Activated CD4-positive, alpha-beta T cell treated with anti-CD3 and anti-CD28 coated beads, Interleukin-2, amount 50 U/mL, for 4 hours (primary cell): ENCODE measurements around the gene ROR1.

ENCODE experiments used
- DNase-seq, 2 experiments: peaks; one replicate each; pipeline ENCODE4 v3.0.0-alpha.2; 2020

The ROR1 gene

DNA sequence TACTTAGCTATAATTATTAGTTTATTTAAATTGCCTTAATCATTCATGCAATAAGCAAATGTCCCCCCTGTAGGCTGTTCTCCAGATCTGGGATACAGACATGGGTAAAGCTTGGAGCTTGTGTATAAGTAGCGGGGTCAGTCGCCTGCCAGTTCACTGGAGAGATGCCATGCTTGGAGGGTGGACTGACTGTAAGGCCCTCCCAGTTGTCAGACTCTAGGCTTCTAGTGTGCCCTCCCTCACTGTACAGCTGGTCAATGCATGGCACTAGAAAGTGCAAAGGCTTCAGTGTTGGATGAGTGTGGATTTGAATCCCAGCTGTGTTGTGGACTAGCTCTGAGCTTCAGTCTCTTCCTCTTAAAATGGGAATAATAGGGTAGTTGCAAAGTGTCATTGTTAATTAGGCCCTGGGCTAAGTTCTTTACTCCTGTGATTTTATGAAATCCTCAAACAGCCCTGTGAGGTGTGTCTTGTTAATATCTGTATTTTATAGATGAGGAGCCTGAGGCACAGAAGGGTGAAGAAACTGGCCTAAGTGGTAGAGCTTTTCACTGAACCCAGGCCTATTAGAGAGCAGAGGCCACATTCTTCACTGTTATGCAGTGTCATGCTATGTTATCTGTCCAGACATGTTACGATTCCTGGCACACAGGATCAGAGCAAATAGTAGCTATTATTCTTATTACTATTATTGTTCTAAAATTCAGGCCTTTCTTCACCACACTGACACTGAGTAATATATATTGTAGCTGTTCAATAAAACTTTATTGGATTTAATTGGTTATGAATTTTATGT, 85.9 kb downstream of the ROR1 start:
- no peak for DNase-seq

DNA sequence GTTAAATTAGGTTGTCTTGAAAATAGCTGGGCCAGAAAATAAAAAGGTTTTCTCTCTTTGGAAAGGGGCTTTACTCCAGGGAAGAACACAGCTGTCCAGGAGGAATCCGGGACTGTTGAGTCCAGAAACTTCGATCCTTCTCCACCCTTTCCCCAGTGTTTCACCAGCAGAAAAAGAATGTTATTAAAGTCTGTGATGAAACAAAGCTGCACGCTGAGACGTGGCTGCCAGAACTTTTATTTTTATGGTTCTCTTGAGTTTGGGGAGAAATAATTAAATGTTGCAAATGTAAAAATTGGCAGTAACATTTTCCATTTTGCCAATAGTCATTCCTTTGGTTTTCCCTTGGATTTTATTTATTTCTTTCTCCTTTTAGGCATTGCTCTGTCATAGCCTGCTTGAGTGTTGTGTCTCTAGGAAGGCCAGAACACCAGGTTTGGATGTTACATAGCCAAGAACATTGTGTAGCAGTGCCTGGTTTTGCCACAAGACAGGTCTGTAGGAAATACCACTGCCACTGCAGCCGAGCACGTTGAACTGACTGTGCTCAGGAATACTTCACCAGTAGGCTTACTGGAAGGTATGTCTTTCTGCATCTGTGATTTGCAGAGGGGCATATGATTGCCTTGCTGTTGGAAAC, 87.4 kb downstream of the ROR1 start:
- no peak for DNase-seq

DNA sequence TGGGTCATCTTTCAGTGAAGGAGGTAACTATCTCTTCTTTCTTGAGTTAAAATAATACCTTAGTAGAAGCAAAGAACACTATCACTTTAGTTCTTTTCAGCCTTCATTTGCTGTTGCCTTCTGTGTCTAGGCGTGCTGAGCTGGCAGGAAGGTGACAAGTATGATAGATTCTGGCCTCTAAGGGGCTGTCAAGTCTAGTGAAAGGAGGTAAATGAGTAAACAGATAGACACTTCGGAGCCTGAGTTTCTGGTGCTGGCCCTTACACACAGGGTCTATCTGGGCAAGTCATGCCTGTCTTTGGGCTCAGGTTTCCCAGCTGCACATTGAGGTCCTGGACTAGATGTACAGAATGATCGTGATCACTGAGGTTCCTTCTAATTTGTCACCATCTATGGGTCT, 89.3 kb downstream of the ROR1 start:
- DNase-seq: no peak

DNA sequence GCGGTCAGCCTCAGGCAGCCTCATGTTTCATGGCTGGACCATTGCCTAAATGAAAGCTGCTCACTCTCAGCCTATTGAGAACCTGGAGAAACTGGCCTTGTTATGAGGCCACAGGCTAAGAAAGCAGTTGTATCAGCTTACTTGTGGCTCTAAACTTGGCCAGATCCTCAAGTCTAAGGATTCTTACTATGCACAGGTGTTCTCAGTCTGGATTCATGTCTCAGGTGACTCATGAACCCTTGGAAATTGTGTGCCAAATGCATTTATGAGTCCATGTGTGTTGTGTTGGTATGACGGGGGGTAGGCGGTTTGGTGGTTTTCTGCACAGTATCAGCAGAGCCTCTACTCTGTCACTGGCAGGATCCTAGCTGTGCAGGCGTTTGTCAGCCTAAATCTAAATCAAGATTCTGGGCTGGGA, 90.4 kb downstream of the ROR1 start:
- DNase-seq: no peak

DNA sequence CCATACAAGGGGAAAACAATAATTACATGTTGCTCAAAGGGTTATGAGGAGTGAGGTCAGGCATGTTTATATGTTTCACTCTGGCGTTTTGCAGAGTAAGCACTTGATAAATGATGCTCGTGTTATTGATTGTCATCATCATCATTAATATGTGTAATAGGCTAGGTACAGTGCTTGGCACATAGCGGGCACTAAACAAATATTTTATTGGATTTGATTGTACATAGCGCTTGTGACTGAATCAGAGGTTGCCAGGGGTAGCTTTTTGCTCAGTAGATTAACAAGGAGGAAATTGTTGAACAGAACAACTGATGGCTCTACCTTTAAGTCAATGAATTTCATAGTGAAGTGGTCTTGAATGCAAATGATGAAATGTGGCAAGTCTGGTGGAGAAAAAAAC, 91.7 kb downstream of the ROR1 start:
- DNase-seq: no peak

DNA sequence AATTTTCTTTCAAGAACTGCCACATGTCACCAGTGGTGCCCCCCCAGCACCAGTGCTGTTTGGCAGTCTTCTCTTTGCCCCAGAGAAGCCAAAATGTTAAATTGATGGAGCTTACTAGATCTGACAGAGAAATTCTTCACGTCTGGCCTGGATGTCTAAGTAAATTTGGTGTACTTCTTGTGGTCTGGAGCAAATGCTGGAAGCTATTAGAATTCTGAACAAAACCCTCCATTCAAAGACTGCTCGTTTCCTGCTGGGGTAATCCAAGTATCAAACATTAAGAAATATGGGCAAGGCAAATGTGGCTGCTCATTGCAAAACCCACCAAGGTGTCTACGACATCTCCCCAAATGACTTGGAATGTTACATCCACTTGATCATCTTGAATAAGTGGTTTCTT, 92.3 kb downstream of the ROR1 start:
- DNase-seq: no peak

DNA sequence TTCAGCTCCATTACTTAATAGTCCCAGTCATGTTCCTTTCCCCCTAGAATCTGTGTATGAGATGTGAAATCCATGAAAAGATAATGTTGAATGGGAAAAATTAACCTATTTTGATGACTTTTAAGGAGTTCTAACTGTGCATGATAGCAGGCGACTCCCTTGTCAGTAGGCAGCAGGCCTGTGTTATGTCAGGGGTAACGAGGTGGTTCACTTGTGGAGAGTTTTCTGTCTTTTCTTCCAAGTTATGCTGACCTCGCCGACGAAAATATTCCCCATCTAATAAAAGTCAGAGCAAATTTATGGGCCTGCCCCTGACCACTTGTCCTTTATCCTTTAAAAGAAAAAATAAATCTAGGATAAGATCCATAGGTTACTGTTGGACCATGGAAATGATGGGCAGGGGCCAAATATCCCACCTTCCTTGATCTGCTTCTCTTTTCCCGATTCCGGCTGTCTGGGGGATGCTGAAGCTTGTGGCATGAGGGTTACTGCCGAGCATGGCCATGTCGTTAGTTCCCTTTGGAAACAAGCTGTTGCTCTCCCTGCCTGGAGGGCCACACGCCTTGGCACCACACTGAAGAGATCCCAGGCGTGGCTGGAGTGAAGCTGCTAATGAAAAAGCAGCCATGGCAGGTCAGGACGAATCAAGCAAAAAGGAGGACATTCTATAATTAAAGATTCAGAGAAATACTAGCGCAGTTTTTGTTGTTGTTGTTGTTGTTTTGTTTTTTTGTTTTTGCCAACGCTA, 93.8 kb downstream of the ROR1 start:
- no peak for DNase-seq

DNA sequence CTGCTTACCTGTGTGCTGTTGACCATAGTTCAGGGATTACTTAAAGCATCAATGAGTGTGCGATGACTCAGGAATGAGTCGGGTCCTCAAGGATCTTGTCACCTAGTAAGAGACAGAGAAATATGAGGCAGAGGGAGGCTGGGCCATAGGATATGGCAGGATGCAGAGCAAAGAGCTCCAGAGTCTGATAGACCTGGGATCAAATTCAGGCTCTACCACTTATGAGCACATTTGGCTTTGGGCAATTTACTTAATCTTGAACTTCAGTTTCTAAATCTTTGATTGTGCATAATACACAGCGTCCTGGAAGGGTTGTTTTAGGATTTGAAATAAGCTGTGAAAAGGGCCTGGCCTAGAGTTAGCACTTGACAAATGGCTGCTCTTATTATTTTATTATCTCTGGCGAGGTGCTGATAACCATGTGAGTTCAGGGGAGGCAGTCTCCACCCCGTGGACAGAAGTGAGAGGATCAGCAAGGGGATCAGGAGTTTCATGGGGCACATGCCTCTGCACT, 94.5 kb downstream of the ROR1 start:
- no peak for DNase-seq

DNA sequence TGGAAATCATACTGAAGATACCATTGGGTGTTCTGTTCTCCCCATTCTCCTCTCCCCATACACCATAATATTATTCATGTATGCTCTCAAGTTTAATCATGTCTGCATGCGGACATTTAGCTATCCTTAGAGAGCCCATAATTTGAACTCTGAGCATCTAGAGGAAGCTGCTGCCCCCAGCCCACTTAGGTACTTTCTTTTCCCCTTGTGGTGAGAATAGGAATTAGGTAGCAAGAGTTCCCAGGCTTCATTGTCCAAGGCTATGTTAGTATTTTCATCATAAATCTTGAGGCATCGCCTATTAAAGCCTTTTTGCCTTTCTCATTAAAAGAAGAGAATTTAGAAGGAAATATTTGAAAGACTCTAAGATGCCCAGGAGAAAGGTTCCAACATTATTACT, 96.3 kb downstream of the ROR1 start:
- no peak for DNase-seq

DNA sequence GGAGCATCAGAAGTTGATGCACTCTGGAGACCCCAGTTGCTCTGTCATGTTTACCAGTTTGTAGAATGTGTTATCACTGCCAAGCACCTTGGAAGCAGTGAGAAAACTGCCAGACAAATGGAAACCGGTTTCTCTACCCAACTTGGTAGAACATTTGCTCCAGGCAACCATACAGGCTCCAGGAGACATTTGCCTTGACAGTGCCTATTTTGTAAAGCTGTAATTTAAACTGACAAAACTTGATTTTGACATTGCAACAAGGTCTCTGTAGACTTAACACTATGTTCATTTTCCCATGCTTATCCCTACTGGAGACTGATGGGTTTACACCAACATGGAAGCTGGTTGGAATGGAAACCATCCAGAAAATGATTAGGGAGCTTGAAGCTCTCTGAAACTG, 97.6 kb downstream of the ROR1 start:
- DNase-seq: no peak

DNA sequence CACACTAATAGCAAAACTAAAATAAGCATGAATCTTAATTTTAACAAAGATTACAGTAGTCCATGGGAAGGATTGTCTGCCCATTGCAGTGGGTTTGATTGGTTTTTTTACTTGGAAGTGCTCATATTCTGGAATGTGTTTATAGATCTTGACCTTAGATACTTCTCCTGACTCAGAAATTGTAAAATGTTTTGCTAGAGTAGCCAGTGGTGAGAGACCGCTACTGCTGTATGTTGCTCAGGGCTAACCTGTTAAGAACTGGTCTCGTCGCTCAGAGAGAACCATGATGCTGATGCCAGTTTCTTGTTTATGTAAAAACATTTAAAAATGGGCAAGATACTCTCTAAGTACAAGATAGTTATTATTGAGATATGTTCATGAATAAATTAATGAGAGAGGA, 99.9 kb downstream of the ROR1 start:
- DNase-seq: no peak

DNA sequence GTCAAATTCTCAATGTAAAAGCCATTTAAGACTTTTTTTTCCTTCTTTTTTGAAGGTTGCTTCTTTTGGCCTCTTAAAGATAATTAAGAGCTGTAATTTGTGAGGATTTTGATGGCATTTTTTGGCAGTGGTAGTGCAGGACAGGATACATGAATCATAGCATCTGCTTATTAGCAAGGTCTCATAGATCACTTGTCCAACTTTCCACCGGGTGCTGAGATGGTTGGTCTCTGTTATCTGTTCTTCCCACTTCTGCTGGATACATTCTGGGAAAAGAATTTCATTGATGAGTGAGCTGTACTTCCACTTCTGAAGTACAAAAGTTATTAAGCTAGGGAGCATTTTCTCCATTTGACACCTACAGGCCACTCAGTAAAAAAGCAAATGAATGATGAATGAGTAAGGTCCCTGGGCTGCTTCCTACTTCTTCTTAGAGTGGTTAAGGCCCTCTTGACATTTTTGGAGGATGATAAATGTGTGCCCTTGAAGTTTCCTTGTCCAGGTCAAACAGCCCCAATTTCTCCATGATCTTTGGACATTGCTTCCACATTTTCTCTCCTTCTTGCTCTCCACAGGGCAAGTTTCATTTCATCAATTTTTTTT, 100.6 kb downstream of the ROR1 start:
- no peak for DNase-seq

DNA sequence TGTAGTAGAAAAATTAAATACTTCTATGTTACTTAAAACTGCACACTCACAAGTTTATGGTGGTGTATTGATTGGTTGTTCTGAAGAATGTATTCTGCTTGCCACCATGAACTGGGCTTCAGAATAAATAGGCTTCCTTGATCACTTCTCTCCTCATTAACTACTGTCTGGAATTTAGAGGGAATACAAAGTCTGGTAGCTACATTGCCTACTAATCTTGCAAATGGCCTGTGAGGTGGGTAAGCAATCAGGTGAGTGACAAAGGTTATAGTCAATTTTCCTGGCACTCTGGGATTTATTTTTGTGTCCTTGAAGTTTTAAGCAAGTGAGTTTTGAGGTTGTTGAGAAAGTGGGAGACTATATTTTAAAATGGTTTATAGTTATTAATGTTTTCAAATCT, 101.8 kb downstream of the ROR1 start:
- no peak for DNase-seq

DNA sequence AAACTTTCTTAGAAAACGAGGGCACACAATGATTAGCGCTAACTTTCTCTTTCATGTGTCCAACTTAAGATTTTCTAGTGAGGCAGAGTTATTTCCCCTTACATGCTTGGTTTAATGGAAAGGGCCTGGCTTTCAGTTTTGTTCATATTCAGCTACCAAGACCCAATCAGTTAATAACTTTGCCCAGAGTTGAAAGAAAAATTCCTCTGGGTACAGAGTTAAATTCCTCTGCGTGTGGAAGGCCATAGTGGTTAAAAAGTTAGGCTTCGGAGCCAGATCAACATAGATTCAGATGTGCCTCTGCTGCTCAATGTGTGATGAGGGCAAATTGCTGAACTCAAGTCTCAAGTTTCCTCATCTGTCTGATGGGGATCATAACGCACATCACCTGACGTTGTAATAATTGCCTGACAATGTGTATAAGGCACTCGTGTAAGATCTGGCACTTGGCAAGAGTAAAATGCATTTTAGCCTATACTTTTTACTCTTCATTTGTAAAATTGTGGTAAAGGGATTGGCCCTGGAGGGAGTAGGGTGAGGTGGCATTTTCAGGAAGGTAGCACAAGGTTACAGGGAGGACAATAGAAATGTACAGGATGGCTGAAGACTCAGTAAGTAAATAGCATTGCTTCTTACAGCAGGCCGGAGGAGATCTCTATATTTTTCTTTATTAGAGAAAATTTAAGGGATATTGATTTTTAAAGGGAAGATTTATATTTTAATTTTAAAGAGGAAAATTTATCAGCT, 103.4 kb downstream of the ROR1 start:
- no peak for DNase-seq

DNA sequence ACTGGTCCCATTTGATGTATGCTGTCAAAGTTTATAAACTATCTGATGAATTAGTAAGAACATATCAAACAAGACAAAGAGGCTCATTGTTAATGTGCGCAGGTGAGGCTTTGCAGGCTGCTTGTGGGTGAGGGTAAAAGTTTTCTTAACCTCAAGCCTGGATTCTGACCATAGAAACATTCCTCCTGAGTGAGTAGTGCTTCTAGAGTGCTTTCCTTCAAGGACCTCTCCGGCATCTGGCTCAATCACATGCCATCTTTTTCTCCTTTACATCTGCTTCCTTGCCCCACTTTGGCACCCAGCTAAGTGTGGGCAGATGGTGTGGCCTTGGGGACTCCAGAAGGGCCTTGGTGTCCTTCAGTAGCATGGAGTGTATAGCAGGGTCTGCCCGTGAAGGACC, 104.0 kb downstream of the ROR1 start:
- DNase-seq: no peak

DNA sequence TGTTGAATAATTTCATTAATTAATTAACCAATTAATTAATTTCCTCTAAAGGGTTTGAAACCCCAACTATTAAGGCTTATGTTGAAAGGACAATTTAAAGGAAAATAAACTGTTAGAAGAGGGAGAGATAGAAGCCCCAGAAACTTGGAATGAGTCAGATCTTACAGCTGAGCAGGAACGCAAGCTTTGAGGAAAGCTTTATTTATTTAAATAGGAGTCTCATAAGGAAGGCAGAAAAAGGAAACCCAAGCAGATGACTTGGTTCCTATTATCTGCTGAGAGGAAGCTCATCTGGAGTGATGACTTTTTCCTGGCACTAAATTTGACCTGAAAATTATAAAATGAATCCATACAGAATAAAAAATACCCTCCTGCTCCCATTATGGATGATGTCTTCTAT, 105.1 kb downstream of the ROR1 start:
- DNase-seq: no peak

DNA sequence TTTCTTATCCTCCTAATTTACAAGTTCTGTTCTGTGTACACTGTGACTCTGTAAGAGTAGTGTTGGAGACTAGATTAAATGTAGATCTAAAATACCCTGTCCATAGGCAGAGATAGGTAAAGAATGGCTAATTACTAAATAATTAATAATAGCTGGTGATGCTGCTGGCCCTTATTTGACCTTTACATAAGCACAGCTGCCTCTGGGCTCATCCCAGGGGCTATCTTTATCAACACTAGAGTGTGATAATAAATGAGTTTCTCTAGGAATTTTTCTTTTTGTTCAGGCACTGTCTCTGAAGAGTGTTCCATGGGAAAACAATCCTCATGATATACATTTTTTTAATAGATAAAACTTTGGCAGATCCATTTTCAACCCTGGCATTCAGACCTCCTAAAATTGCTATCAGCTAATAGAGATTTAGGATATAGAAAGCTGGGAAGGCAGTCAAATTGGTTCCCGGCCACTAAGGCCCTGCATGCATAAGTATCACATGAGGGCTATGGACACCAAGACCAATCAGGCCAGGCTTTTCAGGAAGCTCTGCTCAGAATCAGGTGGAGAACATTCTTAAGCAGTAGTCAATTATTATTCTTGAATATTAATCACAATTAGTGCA, 107.2 kb downstream of the ROR1 start:
- no peak for DNase-seq

DNA sequence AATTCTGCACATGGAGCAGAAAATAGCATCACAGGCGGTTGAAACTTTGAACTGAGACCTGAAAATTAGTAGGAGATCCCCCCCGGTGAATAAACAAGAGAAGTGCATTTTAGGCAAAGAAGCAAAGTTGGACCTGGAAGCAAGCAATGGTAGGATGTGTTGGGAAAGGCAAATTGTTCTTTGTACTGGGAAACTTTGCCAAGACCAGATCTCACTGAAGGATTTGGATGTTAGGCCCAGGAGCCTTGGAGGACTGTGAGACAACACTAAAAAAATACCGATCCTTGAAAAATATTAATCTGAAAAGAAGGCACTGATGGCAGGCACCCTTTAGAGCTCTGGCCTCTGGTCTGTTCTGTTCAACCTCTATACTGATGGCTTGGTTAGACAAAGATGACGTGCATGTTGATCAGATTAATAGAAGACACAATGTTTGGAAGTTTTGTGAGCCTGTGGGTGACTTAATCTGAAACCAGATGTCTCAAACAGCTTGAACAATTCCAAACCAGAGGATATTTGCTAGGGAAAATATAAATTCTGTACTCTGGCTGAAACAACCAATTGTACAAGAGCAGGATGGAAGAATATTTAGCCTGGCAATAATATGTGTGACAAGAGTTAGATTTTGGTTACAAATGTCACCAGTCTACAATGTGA, 108.4 kb downstream of the ROR1 start:
- DNase-seq: no peak

DNA sequence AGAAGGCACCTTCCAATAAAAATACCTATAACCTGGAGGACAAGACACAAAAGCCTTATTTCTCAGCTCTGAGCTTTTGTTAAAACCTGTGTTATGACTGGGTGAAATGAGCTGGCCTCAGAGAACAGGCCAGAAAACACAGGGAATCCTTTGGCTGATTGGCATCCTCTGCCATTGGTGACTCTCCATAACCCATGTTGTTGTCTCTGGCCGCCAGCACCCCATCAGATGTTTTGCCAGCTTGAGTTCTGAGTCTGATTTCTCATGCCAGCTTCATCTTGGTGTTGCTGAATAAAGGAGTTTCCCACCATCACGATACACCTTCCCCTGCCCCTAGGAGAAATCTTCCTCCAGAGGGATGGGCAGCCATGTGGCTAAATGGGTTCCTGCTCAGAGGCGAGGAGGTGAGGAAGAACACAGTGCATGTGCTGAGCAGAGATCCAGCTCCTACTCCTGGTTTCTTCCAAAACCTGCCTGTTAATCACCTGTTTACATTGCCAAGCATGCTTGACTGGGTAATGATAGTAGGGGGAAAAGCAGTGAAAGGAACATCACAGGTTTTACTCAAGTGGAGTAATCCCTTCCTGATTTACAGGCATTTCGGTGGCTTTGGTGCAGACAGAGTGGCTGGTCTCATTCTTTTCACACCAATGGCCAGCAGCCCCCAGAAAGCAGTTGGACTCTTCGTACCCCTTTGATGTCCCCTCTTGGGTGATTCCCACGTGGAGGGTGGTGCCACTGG, 109.8 kb downstream of the ROR1 start:
- DNase-seq: no peak

DNA sequence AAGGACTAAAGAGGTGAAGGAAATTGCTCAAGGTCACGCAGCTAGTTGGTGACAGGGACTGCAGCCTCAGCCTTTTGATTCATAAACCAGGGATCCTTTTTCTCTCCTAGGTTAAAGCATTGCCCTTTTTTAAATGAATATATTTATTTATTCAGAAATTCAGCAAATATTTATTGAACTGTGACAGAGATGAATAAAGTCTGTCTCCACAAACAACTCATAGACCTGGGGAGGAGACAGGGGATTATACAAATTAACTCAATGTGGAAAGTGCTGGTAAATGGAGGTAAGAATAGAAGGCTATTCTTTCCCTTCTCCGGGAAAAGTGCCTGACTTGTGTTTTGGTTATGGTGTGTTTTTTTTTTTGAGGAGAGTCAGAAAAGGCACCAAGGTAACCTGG, 110.7 kb downstream of the ROR1 start:
- DNase-seq: no peak

DNA sequence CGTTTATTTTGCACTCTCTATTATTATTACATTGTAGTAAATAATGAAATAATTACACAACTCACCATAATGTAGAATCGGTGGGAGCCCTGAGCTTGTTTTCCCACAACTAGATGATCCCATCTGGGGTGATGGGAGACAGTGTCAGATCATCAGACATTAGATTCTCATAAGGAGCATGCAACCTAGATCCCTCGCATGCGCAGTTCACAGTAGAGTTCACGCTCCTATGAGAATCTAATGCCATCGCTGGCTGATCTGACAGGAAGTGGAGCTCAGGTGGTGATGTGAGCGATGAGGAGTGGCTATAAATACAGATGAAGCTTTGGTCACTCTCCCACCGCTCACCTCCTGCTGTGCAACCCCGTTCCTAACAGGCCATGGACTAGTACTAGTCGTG, 112.1 kb downstream of the ROR1 start:
- no peak for DNase-seq
